ENCODE measurements around the gene TEDC2.
A peak's percentile ranks its signal among the peaks of the same experiment; 100 is the strongest.
"Not testable (repeated sequence)": the region's sequence is repeated elsewhere in the genome, so short reads cannot be mapped to it uniquely, and the experiment has no call there.

TEDC2 gene, protein sequence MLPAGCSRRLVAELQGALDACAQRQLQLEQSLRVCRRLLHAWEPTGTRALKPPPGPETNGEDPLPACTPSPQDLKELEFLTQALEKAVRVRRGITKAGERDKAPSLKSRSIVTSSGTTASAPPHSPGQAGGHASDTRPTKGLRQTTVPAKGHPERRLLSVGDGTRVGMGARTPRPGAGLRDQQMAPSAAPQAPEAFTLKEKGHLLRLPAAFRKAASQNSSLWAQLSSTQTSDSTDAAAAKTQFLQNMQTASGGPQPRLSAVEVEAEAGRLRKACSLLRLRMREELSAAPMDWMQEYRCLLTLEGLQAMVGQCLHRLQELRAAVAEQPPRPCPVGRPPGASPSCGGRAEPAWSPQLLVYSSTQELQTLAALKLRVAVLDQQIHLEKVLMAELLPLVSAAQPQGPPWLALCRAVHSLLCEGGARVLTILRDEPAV

GRCh38 chr16:2459647-2460390 is at the start of gene TEDC2:
Gene TEDC2, plus strand, starts transcription at chr16:2460109. Its CDS starts 36 bp downstream, at chr16:2460145.
- peak; percentile 93 to 99 (median 93) for DNase-seq (ENCODE audit: low read depth in 3 of 3)

DNA sequence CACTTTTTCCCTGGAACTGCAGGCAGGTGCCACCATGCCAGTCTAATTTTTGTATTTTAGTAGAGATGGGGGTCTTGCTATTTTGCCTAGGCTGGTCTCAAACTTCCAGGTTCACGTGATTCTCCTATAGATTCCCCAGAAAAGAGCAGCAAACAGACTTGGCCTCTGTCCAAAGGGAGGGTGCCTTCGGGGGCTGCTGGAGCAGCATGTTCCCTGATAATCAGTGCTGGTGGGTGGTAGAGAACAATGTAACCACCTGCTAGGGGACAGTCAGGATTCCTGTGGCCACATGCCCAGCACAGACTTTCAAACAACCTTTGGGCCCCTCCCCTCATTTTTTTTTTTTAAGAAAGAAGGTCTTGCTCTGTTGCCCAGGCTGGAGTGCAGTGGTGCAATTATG is 44.8 kb upstream of the TEDC2 start:
- no peak for DNase-seq (ENCODE audit: low read depth in 3 of 3)

- no peak for DNase-seq (ENCODE audit: low read depth in 3 of 3)
Observed at GRCh38 chr16:2420035-2420434, 39.9 kb upstream of the TEDC2 start.

- DNase-seq (ENCODE audit: low read depth in 3 of 3), result no peak
Observed at GRCh38 chr16:2422123-2422867, 37.6 kb upstream of the TEDC2 start.

DNA sequence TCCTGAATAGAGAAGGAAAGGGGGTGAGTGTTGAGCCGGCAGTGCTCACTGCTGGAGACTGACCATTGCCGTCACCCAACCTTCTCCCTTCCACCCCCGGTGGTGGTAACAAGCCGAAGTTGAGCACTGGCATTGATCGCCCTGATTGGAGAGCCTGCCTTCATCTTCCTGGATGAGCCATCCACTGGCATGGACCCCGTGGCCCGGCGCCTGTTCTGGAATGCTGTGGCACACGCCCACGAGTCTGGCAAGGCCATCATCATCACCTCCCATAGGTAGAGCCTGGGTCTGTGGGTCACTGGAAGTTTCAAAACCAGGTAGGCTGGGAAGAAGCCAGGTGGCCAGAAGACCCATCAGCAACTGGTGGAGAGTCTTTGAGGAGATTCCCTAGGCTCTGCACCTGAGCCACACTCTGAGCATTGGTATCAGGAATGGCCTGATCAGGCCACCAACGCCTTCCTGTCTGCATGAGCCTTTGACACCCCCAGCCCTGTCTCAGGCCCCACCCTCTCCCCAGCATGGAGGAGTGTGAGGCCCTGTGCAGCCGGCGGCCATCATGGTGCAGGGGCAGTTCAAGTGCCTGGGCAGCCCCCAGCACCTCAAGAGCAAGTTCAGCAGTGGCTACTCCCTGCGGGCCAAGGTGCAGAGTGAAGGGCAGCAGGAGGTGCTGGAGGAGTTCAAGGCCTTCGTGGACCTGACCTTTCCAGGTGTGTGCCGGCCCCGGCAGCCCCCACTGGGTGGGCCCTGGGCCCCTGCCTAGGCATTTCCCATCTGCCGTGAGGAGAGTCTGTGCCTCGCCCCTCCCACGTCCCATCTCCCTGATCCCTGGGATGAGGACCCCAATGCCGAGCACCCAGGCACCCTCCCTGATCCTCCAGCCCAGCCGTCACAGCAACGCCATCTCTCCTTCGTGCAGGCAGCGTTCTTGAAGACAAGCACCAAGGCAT is 35.6 kb upstream of the TEDC2 start:
- DNase-seq (ENCODE audit: low read depth in 3 of 3), result no peak

- DNase-seq (ENCODE audit: low read depth in 3 of 3), result no peak
Observed at GRCh38 chr16:2425008-2425518, 34.8 kb upstream of the TEDC2 start.

DNA sequence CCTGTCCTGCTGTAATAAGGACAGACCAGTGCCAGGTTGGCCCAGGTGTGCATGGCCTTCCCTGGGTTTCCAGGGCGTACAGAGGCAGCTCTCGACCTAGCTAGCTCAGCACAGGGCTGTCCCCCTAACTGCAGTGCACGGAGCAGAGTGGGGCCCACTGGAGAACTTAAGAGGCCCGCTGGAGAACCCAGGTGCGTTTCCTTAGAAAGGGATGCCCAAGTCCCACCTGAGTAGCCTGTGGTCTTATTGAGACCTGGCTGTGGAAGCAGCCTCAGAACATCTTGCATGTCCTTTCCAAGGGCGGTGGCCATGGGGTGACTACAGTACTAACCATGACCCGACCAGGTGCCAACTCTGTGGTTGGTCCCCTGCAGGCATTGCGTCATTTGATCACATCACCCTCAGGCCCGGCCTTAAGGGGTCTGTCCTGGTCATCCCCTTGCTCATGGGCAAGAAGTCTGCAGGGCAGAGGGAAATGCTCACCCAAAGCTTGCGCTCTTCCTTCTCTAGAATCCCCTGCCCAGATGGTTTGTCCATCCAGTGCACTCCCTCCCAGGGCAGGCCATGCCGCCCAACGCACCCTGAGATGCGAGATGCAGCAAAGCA is 34.0 kb upstream of the TEDC2 start:
- no peak for DNase-seq (ENCODE audit: low read depth in 3 of 3)

- DNase-seq (ENCODE audit: low read depth in 3 of 3), result no peak
Observed at GRCh38 chr16:2426941-2427361, 33.0 kb upstream of the TEDC2 start.

DNA sequence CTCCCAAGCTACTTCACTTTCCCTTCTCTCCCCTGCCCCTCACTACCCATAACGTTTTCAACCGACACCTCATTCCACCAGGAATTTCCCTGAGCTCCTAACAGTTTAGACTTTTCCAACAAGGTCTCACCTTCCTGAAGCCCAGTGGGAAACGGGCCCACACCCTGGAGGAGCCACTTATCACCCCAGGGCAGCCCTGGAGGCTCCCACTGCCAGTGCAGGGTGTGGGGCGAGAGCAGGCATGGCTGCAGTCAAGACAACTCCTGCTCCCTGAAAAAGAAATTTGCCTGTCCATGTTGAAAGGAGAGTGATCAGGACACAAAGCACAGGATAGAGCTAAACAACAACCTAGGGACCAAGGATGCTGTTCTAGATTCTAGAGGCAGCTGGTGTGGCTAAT is 32.4 kb upstream of the TEDC2 start:
- DNase-seq (ENCODE audit: low read depth in 3 of 3), result no peak

DNA sequence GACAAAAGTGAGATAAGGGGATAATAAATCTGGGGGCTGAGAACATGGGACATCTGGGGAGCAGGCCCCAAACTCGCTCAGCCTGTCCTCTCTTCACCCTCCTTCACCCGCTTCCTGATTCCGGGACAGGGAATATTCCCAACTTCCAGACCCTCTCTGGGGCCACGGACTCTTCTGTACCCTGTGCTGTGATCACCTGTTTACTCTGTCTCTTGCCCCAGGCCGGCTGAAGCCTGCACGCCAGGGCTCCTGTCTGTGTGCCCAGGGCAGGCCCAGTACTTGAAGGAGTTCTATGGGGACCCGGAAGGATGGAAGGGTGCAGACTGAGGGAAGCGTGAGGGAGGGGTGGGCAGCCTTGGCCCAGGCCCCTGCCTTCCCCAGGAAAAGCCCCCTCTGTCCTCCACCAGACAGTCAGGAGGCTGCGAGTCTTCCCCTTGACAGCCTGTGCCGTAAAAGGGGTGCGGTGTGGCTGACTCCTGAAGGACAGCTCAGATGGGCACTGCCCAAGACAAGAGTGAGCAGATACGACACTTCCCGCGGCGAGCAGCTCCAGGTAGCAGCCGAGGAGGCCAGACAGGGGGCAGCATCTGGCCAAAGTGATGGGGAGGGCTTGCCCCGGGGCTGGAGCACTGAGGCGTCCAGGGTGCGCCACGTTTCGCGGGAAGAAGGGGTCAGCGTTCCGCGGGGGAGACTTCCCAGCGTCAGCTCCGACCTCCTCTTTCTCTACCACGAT is 31.7 kb upstream of the TEDC2 start:
- no peak for DNase-seq (ENCODE audit: low read depth in 3 of 3)

- no peak for DNase-seq (ENCODE audit: low read depth in 3 of 3)
Observed at GRCh38 chr16:2428784-2429033, 31.2 kb upstream of the TEDC2 start.

DNA sequence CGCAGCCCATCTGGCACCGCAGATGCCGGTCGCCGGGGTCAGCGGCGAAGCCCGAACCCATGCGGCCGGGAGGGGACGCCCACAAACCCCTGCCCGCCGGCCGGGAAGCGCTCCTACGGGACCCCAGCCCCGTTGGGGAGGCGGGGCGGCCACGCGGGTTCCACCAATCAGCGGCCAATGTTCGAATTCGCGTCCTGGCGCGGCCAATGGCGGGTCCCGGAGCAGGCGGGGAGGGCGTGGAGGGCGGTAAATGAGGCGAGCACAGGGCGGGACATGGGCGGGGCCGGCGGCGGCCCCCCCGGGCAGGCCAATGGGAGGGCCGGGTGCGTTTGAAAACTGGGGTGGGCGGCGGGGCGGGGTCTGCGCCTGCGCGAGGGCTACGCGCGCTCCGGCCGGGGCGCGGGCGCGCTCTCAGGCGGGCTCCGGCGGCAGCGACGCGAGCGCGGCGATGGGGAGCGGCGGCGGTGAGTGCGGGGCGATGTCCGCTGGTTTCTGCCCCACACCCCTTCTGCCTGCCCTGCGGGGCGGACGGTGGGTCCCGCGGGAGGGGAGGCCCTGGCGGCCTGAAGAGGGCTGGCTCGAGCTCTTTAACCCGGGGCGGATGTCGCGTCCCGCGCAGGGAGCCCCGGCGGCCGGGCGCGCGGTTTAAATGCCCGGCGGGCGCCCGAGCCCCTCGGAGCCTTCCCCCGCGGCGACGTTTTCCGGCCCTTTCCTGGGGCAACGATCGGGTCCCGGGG is 30.7 kb upstream of the TEDC2 start, which contains the start of gene CCNF:
Gene CCNF (plus strand): TSS at position 414 of the 737 bp plus-strand sequence. CDS start 35 bp downstream, at position 449.
- DNase-seq (ENCODE audit: low read depth in 3 of 3), result peak; percentile 96 to 98 (median 97)

- DNase-seq (ENCODE audit: low read depth in 3 of 3), result no peak
Observed at GRCh38 chr16:2429771-2430663, 29.9 kb upstream of the TEDC2 start.

GRCh38 chr16:2432286-2432685 is 27.6 kb upstream of the TEDC2 start:
- no peak for DNase-seq (ENCODE audit: low read depth in 3 of 3)

- DNase-seq (ENCODE audit: low read depth in 3 of 3), result no peak
Observed at GRCh38 chr16:2432801-2433505, 27.0 kb upstream of the TEDC2 start.

DNA sequence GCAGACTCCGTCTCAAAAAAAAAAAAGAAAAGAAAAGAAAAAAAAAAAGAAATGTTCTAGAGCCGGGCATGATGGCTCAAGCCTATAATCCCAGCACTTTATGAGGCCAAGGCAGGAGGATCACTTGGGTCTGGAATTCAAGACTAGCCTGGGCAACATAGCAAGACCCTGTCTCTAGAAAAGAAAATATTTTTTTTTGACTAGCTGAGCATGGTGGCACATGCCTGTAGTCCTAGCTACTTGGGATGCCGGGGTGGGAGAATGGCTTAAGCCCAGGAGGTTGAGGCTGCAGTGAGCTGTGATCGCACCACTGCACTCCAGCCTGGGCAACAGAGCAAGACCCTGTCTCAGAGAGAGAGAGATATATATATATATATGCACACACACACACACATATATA is 24.7 kb upstream of the TEDC2 start:
- not testable (repeated sequence) for DNase-seq (ENCODE audit: low read depth in 3 of 3)

- DNase-seq (ENCODE audit: low read depth in 3 of 3), result no peak
Observed at GRCh38 chr16:2436110-2436509, 23.8 kb upstream of the TEDC2 start.

Measured in stimulated activated CD4-positive, alpha-beta T cell treated with anti-CD3 and anti-CD28 coated beads, TNF-alpha, amount 100 ng/mL, for 24 hours (primary cell).